ENCODE results near the gene NPPB.

NPPB gene

GRCh38 chr1:11857164-11857851 lies 1.4 kb downstream of the NPPB start:
- H3K4me1 ChIP-seq (ENCODE audit: insufficient read depth, low read length): no peaks in the 10 kb centered on the region
- H3K9me3 ChIP-seq (ENCODE audit: control insufficient read depth, insufficient read depth, low read length): no peaks in the 10 kb centered on the region
- H3K36me3 ChIP-seq (ENCODE audit: insufficient read depth, low read length): no peaks in the 10 kb centered on the region
- H3K9ac ChIP-seq (ENCODE audit: low read depth, low read length): no peak overlapping the region

- Histone ChIP-seq H3K9ac (ENCODE audit: low read depth, low read length) (no peak overlapping the region), H3K9me3 (ENCODE audit: control insufficient read depth, insufficient read depth, low read length) (no peaks in the 10 kb centered on the region), H3K36me3 (ENCODE audit: insufficient read depth, low read length) (no peaks in the 10 kb centered on the region), H3K4me1 (ENCODE audit: insufficient read depth, low read length) (no peaks in the 10 kb centered on the region)
Measured at GRCh38 chr1:11856698-11857097, 2.0 kb downstream of the NPPB start.

- Histone ChIP-seq H3K4me1 (ENCODE audit: insufficient read depth, low read length) (no peaks in the 10 kb centered on the region), H3K9ac (ENCODE audit: low read depth, low read length) (no peak overlapping the region), H3K36me3 (ENCODE audit: insufficient read depth, low read length) (no peaks in the 10 kb centered on the region), H3K9me3 (ENCODE audit: control insufficient read depth, insufficient read depth, low read length) (no peaks in the 10 kb centered on the region)
Measured at GRCh38 chr1:11855430-11855829, 3.3 kb downstream of the NPPB start.

- Histone ChIP-seq H3K9ac (ENCODE audit: low read depth, low read length) (no peak overlapping the region), H3K36me3 (ENCODE audit: insufficient read depth, low read length) (no peaks in the 10 kb centered on the region), H3K9me3 (ENCODE audit: control insufficient read depth, insufficient read depth, low read length) (no peaks in the 10 kb centered on the region), H3K4me1 (ENCODE audit: insufficient read depth, low read length) (no peaks in the 10 kb centered on the region)
Measured at GRCh38 chr1:11854519-11854918, 4.2 kb downstream of the NPPB start.

GRCh38 chr1:11851180-11851579 lies 7.6 kb downstream of the NPPB start:
- H3K36me3 ChIP-seq (ENCODE audit: insufficient read depth, low read length): no peaks in the 10 kb centered on the region
- H3K9me3 ChIP-seq (ENCODE audit: control insufficient read depth, insufficient read depth, low read length): no peaks in the 10 kb centered on the region
- no peak overlapping the region for H3K9ac ChIP-seq (ENCODE audit: low read depth, low read length)
- no peaks in the 10 kb centered on the region for H3K4me1 ChIP-seq (ENCODE audit: insufficient read depth, low read length)

GRCh38 chr1:11850156-11850555 lies 8.6 kb downstream of the NPPB start:
- H3K9ac ChIP-seq (ENCODE audit: low read depth, low read length): no peak overlapping the region
- H3K9me3 ChIP-seq (ENCODE audit: control insufficient read depth, insufficient read depth, low read length): no peaks in the 10 kb centered on the region
- no peaks in the 10 kb centered on the region for H3K36me3 ChIP-seq (ENCODE audit: insufficient read depth, low read length)
- no peaks in the 10 kb centered on the region for H3K4me1 ChIP-seq (ENCODE audit: insufficient read depth, low read length)

- H3K4me1 ChIP-seq (ENCODE audit: insufficient read depth, low read length): no peaks in the 10 kb centered on the region
- no peaks in the 10 kb centered on the region; the same call in 1 of the 2 replicates for H3K36me3 ChIP-seq (ENCODE audit: insufficient read depth, low read length)
- no peaks in the 10 kb centered on the region for H3K9me3 ChIP-seq (ENCODE audit: control insufficient read depth, insufficient read depth, low read length)
- H3K9ac ChIP-seq (ENCODE audit: low read depth, low read length): no peak overlapping the region
Measured at GRCh38 chr1:11848373-11848700, 10.4 kb downstream of the NPPB start.

GRCh38 chr1:11847667-11848372 lies 10.9 kb downstream of the NPPB start, which contains the start of gene NPPA:
NPPA (minus strand) TSS chr1:11847783; CDS start chr1:11847684, 99 bp downstream.
- H3K9ac ChIP-seq (ENCODE audit: low read depth, low read length): no peak within 1 kb of the TSS
- no peaks in the 10 kb centered on the region for H3K4me1 ChIP-seq (ENCODE audit: insufficient read depth, low read length)
- H3K36me3 ChIP-seq (ENCODE audit: insufficient read depth, low read length): no peaks in the 10 kb centered on the region; the same call in 1 of the 2 replicates
- no peaks in the 10 kb centered on the region for H3K9me3 ChIP-seq (ENCODE audit: control insufficient read depth, insufficient read depth, low read length)

- H3K9ac ChIP-seq (ENCODE audit: low read depth, low read length): no peak overlapping the region
- no peaks in the 10 kb centered on the region for H3K4me1 ChIP-seq (ENCODE audit: insufficient read depth, low read length)
- no peaks in the 10 kb centered on the region for H3K9me3 ChIP-seq (ENCODE audit: control insufficient read depth, insufficient read depth, low read length)
- H3K36me3 ChIP-seq (ENCODE audit: insufficient read depth, low read length): peaks cover 17% of the 10 kb centered on the region; the same call in 1 of the 2 replicates
Measured at GRCh38 chr1:11845641-11846335, 13.0 kb downstream of the NPPB start.

- Histone ChIP-seq H3K36me3 (ENCODE audit: insufficient read depth, low read length) (peaks cover 35% of the 10 kb centered on the region; the same call in 1 of the 2 replicates), H3K4me1 (ENCODE audit: insufficient read depth, low read length) (no peaks in the 10 kb centered on the region), H3K9me3 (ENCODE audit: control insufficient read depth, insufficient read depth, low read length) (no peaks in the 10 kb centered on the region), H3K9ac (ENCODE audit: low read depth, low read length) (no peak overlapping the region)
Measured at GRCh38 chr1:11842154-11843041, 16.3 kb downstream of the NPPB start.

- Histone ChIP-seq H3K9ac (ENCODE audit: low read depth, low read length) (no peak overlapping the region), H3K36me3 (ENCODE audit: insufficient read depth, low read length) (peaks cover 35% of the 10 kb centered on the region; the same call in 1 of the 2 replicates), H3K4me1 (ENCODE audit: insufficient read depth, low read length) (no peaks in the 10 kb centered on the region), H3K9me3 (ENCODE audit: control insufficient read depth, insufficient read depth, low read length) (no peaks in the 10 kb centered on the region)
Measured at GRCh38 chr1:11841245-11842153, 17.2 kb downstream of the NPPB start.

- Histone ChIP-seq H3K9me3 (ENCODE audit: control insufficient read depth, insufficient read depth, low read length) (no peaks in the 10 kb centered on the region), H3K4me1 (ENCODE audit: insufficient read depth, low read length) (no peaks in the 10 kb centered on the region), H3K36me3 (ENCODE audit: insufficient read depth, low read length) (peaks cover 41% of the 10 kb centered on the region; the same call in 1 of the 2 replicates), H3K9ac (ENCODE audit: low read depth, low read length) (no peak overlapping the region)
Measured at GRCh38 chr1:11839727-11840705, 18.7 kb downstream of the NPPB start.

All from ES-I3 (cell line).